ENCODE measurements around the gene ZNF22.

GRCh38 chr10:44995581-44995913 lies 5.2 kb upstream of the ZNF22 start:
- TF ChIP-seq CHD2 (IDR thresholded peaks at IDR 0.05; ENCODE audit: low read length) (no peak), EP300 (IDR thresholded peaks at IDR 0.05; ENCODE audit: borderline replicate concordance in 1 of 2, low read depth in 2 of 2, low read length in 2 of 2) (no peak), TAF1 (IDR thresholded peaks at IDR 0.05; ENCODE audit: low read depth, low read length) (no peak), SP2 (IDR thresholded peaks at IDR 0.05; ENCODE audit: low read length) (no peak), CBX8 (IDR thresholded peaks at IDR 0.05; ENCODE audit: borderline replicate concordance, low read depth, low read length) (no peak), TBP (IDR thresholded peaks at IDR 0.05; ENCODE audit: low read depth, low read length) (no peak), POLR2A (IDR thresholded peaks at IDR 0.05; ENCODE audit: control extremely low read depth in 1 of 2, low read depth in 2 of 2, low read length in 2 of 2) (no peak), RAD21 (IDR thresholded peaks at IDR 0.05 in 1 of 2, conservative IDR thresholded peaks at IDR 0.05 in 1 of 2; ENCODE audit: low read depth in 2 of 2, low read length in 2 of 2) (no peak), EZH2 (IDR thresholded peaks at IDR 0.05; ENCODE audit: low read depth, low read length, severe bottlenecking) (no peak), TEAD4 (IDR thresholded peaks at IDR 0.05; ENCODE audit: low read depth, low read length) (no peak)
